H1 (cell line): ENCODE data around the gene SLC17A8. TPM values are rescaled to one million over a fixed set of nuclear protein-coding genes. Genes with fewer than 3 reads are reported as not detected.
"Not testable (repeated sequence)": the region's sequence is repeated elsewhere in the genome, so short reads cannot be mapped to it uniquely, and the experiment has no call there.

Source experiments
- CTCF ChIA-PET: fragments of 300-600 bp; sonication (Branson Sonifier 250); formaldehyde crosslinking; loops from one replicate; lab custom pipeline; 2021; ENCODE audit not compliant: partially characterized antibody; lab: Charles Lee
- POLR2A ChIA-PET: fragments of 300-600 bp; sonication (Branson Sonifier 250); formaldehyde crosslinking; loops from one replicate; lab custom pipeline; 2021; ENCODE audit warnings: inconsistent platforms; ENCODE audit not compliant: partially characterized antibody; lab: Charles Lee
- DNase-seq, 2 experiments: peaks; one replicate each; pipeline versions ENCODE4 v3.0.0 to v3.0.0-alpha.2; 2010 to 2022; ENCODE audit warnings: low spot score in 2 of 2, low read depth in 1 of 2, mixed read lengths in 1 of 2
- FAIRE-seq: peaks from 2 replicates; lab custom pipeline; 2011; peaks lifted over from hg19 to GRCh38; lab: Jason Lieb, UNC
- H2AFZ ChIP-seq: 2 replicates; pipeline ENCODE4 v1.8.1; 2012; ENCODE audit warnings: low read length, inconsistent platforms
- H2AK5ac ChIP-seq: 2 replicates; pipeline ENCODE4 v1.6.1; 2013; ENCODE audit warnings: low read depth, low read length
- H2BK120ac ChIP-seq: replicated peaks from 2 replicates; pipeline ENCODE3; 2013; ENCODE audit warnings: low read depth, low read length, inconsistent platforms
- H2BK12ac ChIP-seq: 2 replicates; pipeline ENCODE4 v1.6.1; 2013; ENCODE audit warnings: low read depth, low read length
- H2BK15ac ChIP-seq: 2 replicates; pipeline ENCODE4 v1.6.1; 2013; ENCODE audit warnings: low read length
- H2BK20ac ChIP-seq: 2 replicates; pipeline ENCODE4 v1.6.1; 2013; ENCODE audit warnings: low read length
- H2BK5ac ChIP-seq: 2 replicates; pipeline ENCODE4 v1.6.1; 2013; ENCODE audit warnings: low read depth, low read length
- H3K14ac ChIP-seq: 2 replicates; pipeline ENCODE4 v1.6.1; 2013; ENCODE audit warnings: inconsistent platforms; ENCODE audit not compliant: insufficient read length
- H3K18ac ChIP-seq: 2 replicates; pipeline ENCODE4 v1.6.1; 2013; ENCODE audit warnings: low read length; ENCODE audit errors: extremely low read depth
- H3K23ac ChIP-seq: 2 replicates; pipeline ENCODE4 v1.6.1; 2013; ENCODE audit warnings: inconsistent platforms; ENCODE audit not compliant: insufficient read length
- H3K23me2 ChIP-seq: 2 replicates; pipeline ENCODE4 v1.6.1; 2013; ENCODE audit warnings: low read depth, low read length
- H3K27ac ChIP-seq: 2 replicates; pipeline ENCODE4 v1.6.1; 2011; ENCODE audit warnings: low read depth, low read length, inconsistent platforms
- H3K27me3 ChIP-seq, 4 experiments: replicated peaks in 1 of 4; 1 replicate in 1 of 4; 2 replicates in 3 of 4; pipeline versions ENCODE4 v1.6.1 to v1.8.1; 2011 to 2013; ENCODE audit warnings: low read length in 3 of 4, mild to moderate bottlenecking in 3 of 4, inconsistent platforms in 2 of 4, mixed read lengths in 2 of 4, moderate library complexity in 1 of 4; ENCODE audit not compliant: control insufficient read depth in 3 of 4, insufficient read depth in 3 of 4; ENCODE audit errors: extremely low read depth in 1 of 4
- H3K36me3 ChIP-seq, 4 experiments: 2 replicates each; pipeline versions ENCODE4 v1.6.1 to v1.8.1; 2011 to 2013; ENCODE audit warnings: mild to moderate bottlenecking in 4 of 4, low read length in 3 of 4, moderate library complexity in 2 of 4, control low read depth in 1 of 4, inconsistent platforms in 1 of 4; ENCODE audit not compliant: insufficient read depth in 4 of 4, control insufficient read depth in 2 of 4
- H3K4ac ChIP-seq: replicated peaks from 2 replicates; pipeline ENCODE3; 2013; ENCODE audit warnings: low read length, low read depth, mixed read lengths, inconsistent platforms; ENCODE audit not compliant: insufficient read length
- H3K4me1 ChIP-seq, 4 experiments: replicated peaks in 1 of 4; 1 replicate in 1 of 4; 2 replicates in 3 of 4; pipeline versions ENCODE4 v1.6.1 to v1.8.1; 2011 to 2013; ENCODE audit warnings: low read length in 3 of 4, inconsistent platforms in 2 of 4, mixed read lengths in 1 of 4; ENCODE audit not compliant: insufficient read depth in 4 of 4, control insufficient read depth in 3 of 4
- H3K4me2 ChIP-seq, 2 experiments: 2 replicates each; pipeline versions ENCODE4 v1.6.1 to v1.8.1; 2011 to 2013; ENCODE audit warnings: low read depth in 2 of 2, low read length in 2 of 2, control low read depth in 1 of 2, inconsistent platforms in 1 of 2, mild to moderate bottlenecking in 1 of 2; ENCODE audit not compliant: insufficient read depth in 1 of 2
- H3K4me3 ChIP-seq, 4 experiments: fragments of 200-600, 300-600 bp in 1 of 4; sonication (generic), shearing (Covaris generic), sonication (Bioruptor Twin) in 1 of 4; 2 replicates each; pipeline versions ENCODE4 v1.5.1 to v1.8.1; 2011 to 2016; ENCODE audit warnings: low read length in 4 of 4, low read depth in 3 of 4, control low read depth in 2 of 4, inconsistent platforms in 2 of 4, mild to moderate bottlenecking in 2 of 4, mixed read lengths in 1 of 4, moderate library complexity in 1 of 4; ENCODE audit not compliant: insufficient read depth in 2 of 4; ENCODE audit errors: extremely low read depth in 1 of 4
- H3K56ac ChIP-seq: replicated peaks from 2 replicates; pipeline ENCODE3; 2013; ENCODE audit warnings: low read depth, mild to moderate bottlenecking, mixed read lengths, low read length, inconsistent platforms; ENCODE audit not compliant: insufficient read length
- H3K79me1 ChIP-seq: 2 replicates; pipeline ENCODE4 v1.6.1; 2013; ENCODE audit warnings: low read depth, low read length, control low read depth
- H3K79me2 ChIP-seq, 2 experiments: 2 replicates each; pipeline versions ENCODE4 v1.6.1 to v1.8.1; 2012 to 2013; ENCODE audit warnings: low read length in 2 of 2, mild to moderate bottlenecking in 2 of 2, inconsistent platforms in 1 of 2; ENCODE audit not compliant: insufficient read depth in 2 of 2, control insufficient read depth in 1 of 2
- H3K9ac ChIP-seq, 4 experiments: replicated peaks in 1 of 4; 1 replicate in 1 of 4; 2 replicates in 3 of 4; pipeline versions ENCODE4 v1.6.1 to v1.8.1; 2011 to 2013; ENCODE audit warnings: low read depth in 3 of 4, low read length in 3 of 4, control low read depth in 2 of 4, mild to moderate bottlenecking in 2 of 4, moderate library complexity in 2 of 4, inconsistent platforms in 1 of 4; ENCODE audit errors: extremely low read depth in 1 of 4
- H3K9me3 ChIP-seq, 2 experiments: 2 replicates each; pipeline versions ENCODE4 v1.6.1 to v1.8.1; 2012 to 2013; ENCODE audit warnings: mild to moderate bottlenecking in 2 of 2, moderate library complexity in 2 of 2, control low read depth in 1 of 2, inconsistent platforms in 1 of 2, low read depth in 1 of 2, low read length in 1 of 2, mixed read lengths in 1 of 2; ENCODE audit not compliant: insufficient read depth in 2 of 2
- H4K20me1 ChIP-seq, 2 experiments: replicated peaks in 1 of 2; 2 replicates each; pipeline versions ENCODE3 to v1.8.1; 2011 to 2013; ENCODE audit warnings: inconsistent platforms in 2 of 2, low read length in 2 of 2, mild to moderate bottlenecking in 1 of 2; ENCODE audit not compliant: insufficient read depth in 2 of 2, control insufficient read depth in 1 of 2
- H4K5ac ChIP-seq: 2 replicates; pipeline ENCODE4 v1.6.1; 2013; ENCODE audit warnings: low read length, low read depth, mixed read lengths, inconsistent platforms; ENCODE audit not compliant: insufficient read length
- H4K8ac ChIP-seq: 2 replicates; pipeline ENCODE4 v1.8.0; 2013; ENCODE audit warnings: mild to moderate bottlenecking, moderate library complexity, low read length, inconsistent platforms; ENCODE audit not compliant: insufficient read depth; ENCODE audit errors: extremely low read depth
- H4K91ac ChIP-seq: replicated peaks from 2 replicates; pipeline ENCODE3; 2013; ENCODE audit warnings: low read length, mixed read lengths, inconsistent platforms; ENCODE audit not compliant: insufficient read length
- CBX5 ChIP-seq: fragments of 300-800, 300-1000 bp; sonication (generic); IDR thresholded peaks from 2 replicates; pipeline ENCODE4 v1.7.1; 2016; ENCODE audit warnings: antibody characterized with exemption, low read length, low read depth
- NANOG ChIP-seq: IDR thresholded peaks from 2 replicates; pipeline ENCODE4 v1.6.1; 2011; ENCODE audit warnings: low read length, low read depth, mild to moderate bottlenecking, inconsistent platforms; ENCODE audit not compliant: insufficient read depth, poor library complexity, severe bottlenecking
- PHF8 ChIP-seq: fragments of 200-600 bp; sonication (generic); conservative IDR thresholded peaks from 2 replicates; pipeline ENCODE4 v1.7.1; 2012; ENCODE audit warnings: low read depth, mild to moderate bottlenecking, inconsistent platforms, low read length, moderate library complexity
- YY1 ChIP-seq: IDR thresholded peaks from 2 replicates; pipeline ENCODE4 v1.6.1; 2011; ENCODE audit warnings: low read depth, mild to moderate bottlenecking, low read length
- WGBS, 2 experiments: shearing (Covaris generic) in 1 of 2; methylation state at CpG; one replicate each; pipeline versions ENCODE4 v1.1.6 to v1.1.7; 2013 to 2015; ENCODE audit warnings: low lambda C conversion rate in 2 of 2, mixed read lengths in 2 of 2, inconsistent platforms in 1 of 2, low coverage in 1 of 2, missing lambda C conversion rate in 1 of 2; ENCODE audit not compliant: insufficient replicate concordance in 2 of 2, insufficient coverage in 1 of 2, insufficient read length in 1 of 2; ENCODE audit errors: extremely low coverage in 1 of 2, missing lambda C conversion rate in 1 of 2; 5-methylcytosine and 5-hydroxymethylcytosine counted together
- polyA plus RNA-seq, 7 experiments: library from polyadenylated mRNA; depleted of rRNA in 3 of 7; stranded (reverse) in 5 of 7; unstranded in 2 of 7; fragments of >200 nt in 5 of 7; fragments of 200-250 nt in 2 of 7; gene quantifications; 1 replicate in 5 of 7; 2 replicates in 1 of 7; 4 replicates in 1 of 7; pipeline versions ENCODE4 v1.2.1 to v1.2.3, GENCODE V29; 2011 to 2013; ENCODE audit warnings: missing spikeins in 2 of 7, mixed read lengths in 2 of 7
- total RNA-seq: library from RNA; stranded (reverse); fragmentation: NEBNext Ultra II Directional; extraction: Animal tissue kit (Norgen Biotek cat#: 25700); gene quantifications from 2 replicates; pipeline ENCODE4 v1.2.1, GENCODE V29; 2021
- TF ChIP-seq, protein P1 (sequence below): IDR thresholded peaks from 2 replicates; pipeline ENCODE4 v1.6.1; 2012; ENCODE audit warnings: low read length, inconsistent platforms

Gene SLC17A8
- total and polyA plus RNA-seq, 2 of the 8 experiments (the other 6 are each of a cell fraction or from before 2014, with no cell fraction given) = 0.14 to 0.30 TPM

DNA sequence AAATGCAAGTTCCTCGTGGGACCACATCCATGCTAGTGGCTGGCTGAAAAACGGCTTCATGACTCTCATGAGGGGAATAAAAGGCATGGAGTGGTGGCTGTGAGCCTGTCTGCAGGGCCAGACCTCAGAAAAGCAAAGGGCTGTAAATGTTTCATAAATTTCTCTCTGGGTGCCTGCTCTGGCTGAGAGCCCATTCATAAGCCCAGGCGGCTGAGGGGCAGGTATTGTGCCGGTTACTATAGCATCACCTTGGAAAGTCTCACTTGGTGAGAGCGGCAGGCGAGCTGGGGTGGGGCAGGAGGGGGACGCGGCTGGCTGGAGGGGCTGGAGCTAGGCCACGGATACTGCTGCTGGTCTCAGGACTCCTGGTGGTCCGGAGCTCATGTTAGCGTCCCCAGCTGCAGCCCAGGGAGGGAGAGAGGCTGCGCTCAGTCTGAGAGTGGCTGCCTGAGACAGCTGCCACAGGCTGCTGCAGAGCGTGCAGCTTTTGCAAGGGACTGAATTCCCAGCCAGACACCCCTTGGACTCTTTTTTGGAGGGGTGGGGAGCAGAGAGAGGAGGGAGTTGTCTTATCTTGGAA lies at the start of gene SLC17A8 (continued):
- TF ChIP-seq PHF8 (no peak), NANOG (no peak), YY1 (no peak), CBX5 (no peak)
- TF ChIP-seq, protein P1, sequence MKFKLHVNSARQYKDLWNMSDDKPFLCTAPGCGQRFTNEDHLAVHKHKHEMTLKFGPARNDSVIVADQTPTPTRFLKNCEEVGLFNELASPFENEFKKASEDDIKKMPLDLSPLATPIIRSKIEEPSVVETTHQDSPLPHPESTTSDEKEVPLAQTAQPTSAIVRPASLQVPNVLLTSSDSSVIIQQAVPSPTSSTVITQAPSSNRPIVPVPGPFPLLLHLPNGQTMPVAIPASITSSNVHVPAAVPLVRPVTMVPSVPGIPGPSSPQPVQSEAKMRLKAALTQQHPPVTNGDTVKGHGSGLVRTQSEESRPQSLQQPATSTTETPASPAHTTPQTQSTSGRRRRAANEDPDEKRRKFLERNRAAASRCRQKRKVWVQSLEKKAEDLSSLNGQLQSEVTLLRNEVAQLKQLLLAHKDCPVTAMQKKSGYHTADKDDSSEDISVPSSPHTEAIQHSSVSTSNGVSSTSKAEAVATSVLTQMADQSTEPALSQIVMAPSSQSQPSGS = no peak

DNA sequence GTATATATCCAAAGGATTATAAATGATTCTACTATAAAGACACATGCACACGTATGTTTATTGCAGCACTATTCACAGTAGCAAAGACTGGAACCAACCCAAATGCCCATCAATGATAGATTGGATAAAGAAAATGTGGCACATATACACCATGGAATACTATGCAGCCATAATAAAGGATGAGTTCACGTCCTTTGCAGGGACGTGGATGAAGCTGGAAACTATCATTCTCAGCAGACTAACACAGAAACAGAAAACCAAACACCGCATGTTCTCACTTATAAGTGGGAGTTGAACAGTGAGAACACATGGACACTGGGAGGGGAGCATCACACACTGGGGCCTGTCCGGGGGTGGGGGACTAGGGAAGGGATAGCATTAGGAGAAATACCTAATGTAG lies 48.7 kb upstream of the SLC17A8 start:
- H3K79me1 ChIP-seq, H2BK20ac ChIP-seq, H3K9ac ChIP-seq, FAIRE-seq, H4K8ac ChIP-seq, H3K27me3 ChIP-seq, H2BK12ac ChIP-seq, H3K79me2 ChIP-seq, H3K18ac ChIP-seq, H3K56ac ChIP-seq, H2AFZ ChIP-seq, H2AK5ac ChIP-seq, H3K4me2 ChIP-seq, H2BK15ac ChIP-seq, CTCF ChIA-PET, H4K5ac ChIP-seq, H3K9me3 ChIP-seq, DNase-seq, H3K23ac ChIP-seq, H4K20me1 ChIP-seq, H3K27ac ChIP-seq, POLR2A ChIA-PET, H3K4me1 ChIP-seq, H3K4me3 ChIP-seq, H2BK120ac ChIP-seq, H2BK5ac ChIP-seq, H4K91ac ChIP-seq, H3K23me2 ChIP-seq, H3K4ac ChIP-seq, H3K14ac ChIP-seq: not testable (repeated sequence)
- H3K36me3 ChIP-seq = peaks cover 0 to 18% (median 4%) of the 10 kb centered on the region in 4 experiments; a peak in 3 of 8 replicates
- WGBS, 2 experiments = 95% methylated on average over 5 of the region's 5 CpGs; no CpG with 5 or more reads in 1 of the 2 experiments
